HEK293T (cell line): ENCODE measurements around the gene PPT2.

Experiments
- ARNT ChIP-seq: fragments of 450-650 bp; IDR thresholded peaks from 2 replicates; pipeline ENCODE4 v1.6.1; 2017; ENCODE audit warnings: mild to moderate bottlenecking
- BHLHE40 ChIP-seq: fragments of 450-650 bp; IDR thresholded peaks from 2 replicates; pipeline ENCODE4 v1.6.1; 2016; ENCODE audit warnings: mild to moderate bottlenecking, moderate library complexity, borderline replicate concordance
- CTBP1 ChIP-seq: fragments of 450-650 bp; IDR thresholded peaks from 2 replicates; pipeline ENCODE4 v1.6.1; 2016; ENCODE audit warnings: borderline replicate concordance
- FOXK2 ChIP-seq: fragments of 450-650 bp; IDR thresholded peaks from 2 replicates; pipeline ENCODE4 v1.6.1; 2016; ENCODE audit warnings: mild to moderate bottlenecking
- HDGF ChIP-seq: fragments of 450-650 bp; IDR thresholded peaks from 2 replicates; pipeline ENCODE4 v1.6.1; 2017; ENCODE audit warnings: antibody characterized with exemption, borderline replicate concordance
- SP1 ChIP-seq: fragments of 450-650 bp; IDR thresholded peaks from 2 replicates; pipeline ENCODE4 v1.6.1; 2017
- SUZ12 ChIP-seq: fragments of 450-650 bp; IDR thresholded peaks from 2 replicates; pipeline ENCODE4 v1.6.1; 2016; ENCODE audit warnings: mild to moderate bottlenecking
- ZNF384 ChIP-seq: fragments of 450-650 bp; IDR thresholded peaks from 2 replicates; pipeline ENCODE4 v1.6.1; 2016

DNA sequence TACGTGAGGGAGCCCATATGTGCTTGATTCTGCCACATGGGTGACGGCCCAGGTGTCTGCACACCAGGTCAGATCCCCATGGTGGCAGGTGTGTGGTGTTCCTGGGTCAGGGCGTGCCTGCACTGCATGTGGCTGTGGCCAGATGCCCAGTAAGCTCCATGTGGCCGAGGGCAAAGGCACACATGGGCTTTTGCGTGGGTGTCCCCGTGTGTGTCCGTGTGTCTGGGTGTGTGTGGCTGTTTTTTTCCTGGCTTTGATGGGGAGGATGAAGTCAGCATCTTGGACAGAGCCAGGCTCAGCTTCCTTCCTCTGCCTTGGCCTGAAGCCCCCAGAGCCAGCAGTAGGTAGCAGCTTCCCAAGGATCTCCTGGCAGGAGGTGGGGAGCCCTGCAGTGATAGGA lies 43.3 kb upstream of the PPT2 start:
- TF ChIP-seq CTBP1 (no peak), ARNT (no peak), HDGF (no peak), FOXK2 (no peak), SUZ12 (no peak), ZNF384 (no peak), SP1 (no peak), BHLHE40 (no peak)
